H7 (cell line): ENCODE results near the gene CASP1. TPM values are rescaled to one million over a fixed set of nuclear protein-coding genes. Genes with fewer than 3 reads are reported as not detected.
A peak's percentile ranks its signal among the peaks of the same experiment; 100 is the strongest.

Source experiments
- DNase-seq: peaks from one replicate; pipeline ENCODE4 v3.0.0; 2012
- H3K27me3 ChIP-seq: 2 replicates; pipeline ENCODE4 v1.6.0; 2011; ENCODE audit warnings: mild to moderate bottlenecking, low read length; ENCODE audit not compliant: control insufficient read depth, insufficient read depth
- H3K36me3 ChIP-seq: replicated peaks from 2 replicates; pipeline ENCODE4 v1.5.1; 2011; ENCODE audit warnings: low read length; ENCODE audit not compliant: control insufficient read depth, insufficient read depth
- H3K4me3 ChIP-seq: 2 replicates; pipeline ENCODE4 v1.5.1; 2011; ENCODE audit warnings: low read depth, mild to moderate bottlenecking, control low read depth, low read length, moderate library complexity; ENCODE audit not compliant: insufficient read depth
- total RNA-seq: library from RNA; depleted of rRNA; stranded (reverse); fragments of >200 nt; shearing (Covaris generic); gene quantifications from 2 replicates; pipeline ENCODE4 v1.2.3, GENCODE V29; 2014

The CASP1 gene
- total RNA-seq, 1 experiment from 2014 or later, result not detected

- Histone ChIP-seq H3K4me3 (no peak overlapping the region), H3K36me3 (no peaks in the 10 kb centered on the region), H3K27me3 (no peaks in the 10 kb centered on the region)
- no peak for DNase-seq
Observed at GRCh38 chr11:105027678-105028077, 7.3 kb downstream of the CASP1 start.

GRCh38 chr11:105024394-105024793, 10.6 kb downstream of the CASP1 start:
- DNase-seq, result no peak
- Histone ChIP-seq H3K36me3 (no peaks in the 10 kb centered on the region), H3K4me3 (no peak overlapping the region), H3K27me3 (no peaks in the 10 kb centered on the region)

- no peak for DNase-seq
- no peak within 1 kb of the TSS for H3K4me3 ChIP-seq
- no peaks in the 10 kb centered on the region for H3K27me3 ChIP-seq
- H3K36me3 ChIP-seq, result no peaks in the 10 kb centered on the region
Observed at GRCh38 chr11:105023003-105023402, 11.9 kb downstream of the CASP1 start, which contains the start of gene CASP5. CASP5 (minus strand) TSS chr11:105023168; CDS start chr11:105023136, 32 bp downstream.

- no peak overlapping the region for H3K4me3 ChIP-seq
- DNase-seq, result no peak
- H3K36me3 ChIP-seq, result no peaks in the 10 kb centered on the region
- H3K27me3 ChIP-seq, result no peaks in the 10 kb centered on the region
Observed at GRCh38 chr11:105022527-105022926, 12.4 kb downstream of the CASP1 start.

GRCh38 chr11:105007463-105007862, 27.5 kb downstream of the CASP1 start:
- no peaks in the 10 kb centered on the region for H3K36me3 ChIP-seq
- H3K27me3 ChIP-seq, result no peaks in the 10 kb centered on the region
- H3K4me3 ChIP-seq, result no peak overlapping the region
- DNase-seq, result no peak

GRCh38 chr11:105005451-105005845, 29.5 kb downstream of the CASP1 start:
- Histone ChIP-seq H3K36me3 (no peaks in the 10 kb centered on the region), H3K27me3 (no peaks in the 10 kb centered on the region), H3K4me3 (no peak overlapping the region)
- no peak for DNase-seq

- H3K4me3 ChIP-seq, result no peak overlapping the region
- H3K36me3 ChIP-seq, result no peaks in the 10 kb centered on the region
- no peaks in the 10 kb centered on the region for H3K27me3 ChIP-seq
- no peak for DNase-seq
Observed at GRCh38 chr11:105004021-105004420, 30.9 kb downstream of the CASP1 start.

- H3K27me3 ChIP-seq, result no peaks in the 10 kb centered on the region
- H3K4me3 ChIP-seq, result no peak overlapping the region
- no peak for DNase-seq
- H3K36me3 ChIP-seq, result no peaks in the 10 kb centered on the region
Observed at GRCh38 chr11:105003151-105003550, 31.8 kb downstream of the CASP1 start.

- peak; percentile 3 for DNase-seq
- H3K36me3 ChIP-seq, result no peaks in the 10 kb centered on the region
Observed at GRCh38 chr11:105000797-105001196, 34.1 kb downstream of the CASP1 start.

GRCh38 chr11:105000167-105000566, 34.8 kb downstream of the CASP1 start:
- Histone ChIP-seq H3K4me3 (no peak overlapping the region), H3K36me3 (no peaks in the 10 kb centered on the region), H3K27me3 (no peaks in the 10 kb centered on the region)
- no peak for DNase-seq

More at GRCh38 chr11:105000797-105001196, 34.1 kb downstream of the CASP1 start:
- H3K27me3 ChIP-seq, result no peaks in the 10 kb centered on the region
- H3K4me3 ChIP-seq, result no peak overlapping the region

GRCh38 chr11:104999721-105000120, 35.2 kb downstream of the CASP1 start:
- Histone ChIP-seq H3K36me3 (no peaks in the 10 kb centered on the region), H3K4me3 (no peak overlapping the region), H3K27me3 (no peaks in the 10 kb centered on the region)
- DNase-seq, result no peak

- DNase-seq, result no peak
- H3K36me3 ChIP-seq, result no peaks in the 10 kb centered on the region
- H3K27me3 ChIP-seq, result no peaks in the 10 kb centered on the region
- no peak overlapping the region for H3K4me3 ChIP-seq
Observed at GRCh38 chr11:104997288-104997687, 37.7 kb downstream of the CASP1 start.

- Histone ChIP-seq H3K36me3 (no peaks in the 10 kb centered on the region), H3K27me3 (no peaks in the 10 kb centered on the region), H3K4me3 (no peak overlapping the region)
- DNase-seq, result no peak
Observed at GRCh38 chr11:104995001-104995408, 39.9 kb downstream of the CASP1 start.

GRCh38 chr11:104992781-104993180, 42.2 kb downstream of the CASP1 start:
- DNase-seq, result no peak
- Histone ChIP-seq H3K27me3 (no peaks in the 10 kb centered on the region), H3K4me3 (no peak overlapping the region), H3K36me3 (no peaks in the 10 kb centered on the region)

GRCh38 chr11:104991994-104992393, 43.0 kb downstream of the CASP1 start:
- Histone ChIP-seq H3K36me3 (no peaks in the 10 kb centered on the region), H3K4me3 (no peak overlapping the region), H3K27me3 (no peaks in the 10 kb centered on the region)
- DNase-seq, result no peak

GRCh38 chr11:104984808-104985207, 50.1 kb downstream of the CASP1 start:
- Histone ChIP-seq H3K36me3 (no peaks in the 10 kb centered on the region), H3K27me3 (no peaks in the 10 kb centered on the region), H3K4me3 (no peak overlapping the region)
- DNase-seq, result no peak
